ENCODE measurements around the gene DPPA5. TPM values are rescaled to one million over a fixed set of nuclear protein-coding genes. Genes with fewer than 3 reads are reported as not detected.

DPPA5 gene, protein sequence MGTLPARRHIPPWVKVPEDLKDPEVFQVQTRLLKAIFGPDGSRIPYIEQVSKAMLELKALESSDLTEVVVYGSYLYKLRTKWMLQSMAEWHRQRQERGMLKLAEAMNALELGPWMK
- not detected for polyA plus RNA-seq (2012; ENCODE audit: insufficient read length, low read depth)

DNA sequence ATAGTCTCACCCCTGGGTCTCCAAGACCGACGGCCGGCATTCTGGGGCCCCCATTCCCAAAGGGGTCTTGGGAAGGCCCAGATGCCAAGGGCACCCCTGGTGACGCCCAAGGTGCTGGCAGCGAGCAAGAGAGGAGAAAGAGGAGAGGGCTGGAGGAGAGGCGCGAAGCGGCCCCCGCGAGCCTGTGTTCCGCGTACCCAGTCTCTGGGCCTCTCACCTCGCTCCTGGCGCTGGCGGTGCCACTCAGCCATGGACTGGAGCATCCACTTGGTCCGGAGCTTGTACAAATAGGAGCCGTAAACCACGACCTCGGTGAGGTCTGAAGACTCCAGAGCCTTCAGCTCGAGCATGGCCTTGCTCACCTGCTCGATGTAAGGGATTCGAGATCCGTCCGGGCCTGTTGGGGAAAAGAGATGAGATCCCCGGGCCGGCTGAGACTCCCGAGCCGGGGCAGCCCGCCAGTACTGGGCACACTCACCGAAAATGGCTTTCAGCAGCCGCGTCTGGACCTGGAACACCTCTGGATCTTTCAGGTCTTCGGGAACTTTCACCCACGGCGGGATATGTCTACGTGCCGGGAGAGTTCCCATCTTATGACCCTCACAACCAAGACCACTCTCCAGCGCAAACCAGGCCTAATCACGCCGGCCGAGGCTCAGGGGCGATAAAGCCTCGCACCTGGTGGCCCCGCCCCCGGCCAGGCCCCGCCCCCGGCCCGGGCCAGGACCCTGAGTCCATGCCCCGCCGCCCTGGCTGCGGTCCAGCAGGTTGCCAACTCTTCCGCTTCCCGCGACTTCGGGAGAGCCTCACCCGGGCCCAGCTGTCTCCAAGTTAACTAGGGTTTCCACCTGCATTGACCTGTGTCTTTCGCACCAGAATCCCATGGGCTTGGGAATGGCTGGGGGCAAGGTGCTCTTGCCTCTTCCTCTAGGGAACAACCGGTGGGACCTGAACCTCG is at the start of gene DPPA5:
DPPA5 (minus strand) TSS at position 641 of the 958 bp plus-strand sequence; CDS start at position 590, 51 bp downstream.
- no peak for TF ChIP-seq SIN3A (IDR thresholded peaks at IDR 0.05; ENCODE audit: borderline replicate concordance, insufficient read depth, low read length)
- no peak for TF ChIP-seq FOXP2 (optimal IDR thresholded peaks at IDR 0.05; ENCODE audit: borderline replicate concordance, extremely low read depth, extremely low read length, insufficient read depth)
- TF ChIP-seq, protein P1, sequence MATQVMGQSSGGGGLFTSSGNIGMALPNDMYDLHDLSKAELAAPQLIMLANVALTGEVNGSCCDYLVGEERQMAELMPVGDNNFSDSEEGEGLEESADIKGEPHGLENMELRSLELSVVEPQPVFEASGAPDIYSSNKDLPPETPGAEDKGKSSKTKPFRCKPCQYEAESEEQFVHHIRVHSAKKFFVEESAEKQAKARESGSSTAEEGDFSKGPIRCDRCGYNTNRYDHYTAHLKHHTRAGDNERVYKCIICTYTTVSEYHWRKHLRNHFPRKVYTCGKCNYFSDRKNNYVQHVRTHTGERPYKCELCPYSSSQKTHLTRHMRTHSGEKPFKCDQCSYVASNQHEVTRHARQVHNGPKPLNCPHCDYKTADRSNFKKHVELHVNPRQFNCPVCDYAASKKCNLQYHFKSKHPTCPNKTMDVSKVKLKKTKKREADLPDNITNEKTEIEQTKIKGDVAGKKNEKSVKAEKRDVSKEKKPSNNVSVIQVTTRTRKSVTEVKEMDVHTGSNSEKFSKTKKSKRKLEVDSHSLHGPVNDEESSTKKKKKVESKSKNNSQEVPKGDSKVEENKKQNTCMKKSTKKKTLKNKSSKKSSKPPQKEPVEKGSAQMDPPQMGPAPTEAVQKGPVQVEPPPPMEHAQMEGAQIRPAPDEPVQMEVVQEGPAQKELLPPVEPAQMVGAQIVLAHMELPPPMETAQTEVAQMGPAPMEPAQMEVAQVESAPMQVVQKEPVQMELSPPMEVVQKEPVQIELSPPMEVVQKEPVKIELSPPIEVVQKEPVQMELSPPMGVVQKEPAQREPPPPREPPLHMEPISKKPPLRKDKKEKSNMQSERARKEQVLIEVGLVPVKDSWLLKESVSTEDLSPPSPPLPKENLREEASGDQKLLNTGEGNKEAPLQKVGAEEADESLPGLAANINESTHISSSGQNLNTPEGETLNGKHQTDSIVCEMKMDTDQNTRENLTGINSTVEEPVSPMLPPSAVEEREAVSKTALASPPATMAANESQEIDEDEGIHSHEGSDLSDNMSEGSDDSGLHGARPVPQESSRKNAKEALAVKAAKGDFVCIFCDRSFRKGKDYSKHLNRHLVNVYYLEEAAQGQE (IDR thresholded peaks at IDR 0.05; ENCODE audit: insufficient read depth in 1 of 2, low read depth in 2 of 2, low read length in 2 of 2), result no peak
- TF ChIP-seq TAF1 (IDR thresholded peaks at IDR 0.05; ENCODE audit: borderline replicate concordance, insufficient read depth, low read length), result no peak
- no peak for TF ChIP-seq POLR2AphosphoS5 (IDR thresholded peaks at IDR 0.05; ENCODE audit: low read depth, low read length)

DNA sequence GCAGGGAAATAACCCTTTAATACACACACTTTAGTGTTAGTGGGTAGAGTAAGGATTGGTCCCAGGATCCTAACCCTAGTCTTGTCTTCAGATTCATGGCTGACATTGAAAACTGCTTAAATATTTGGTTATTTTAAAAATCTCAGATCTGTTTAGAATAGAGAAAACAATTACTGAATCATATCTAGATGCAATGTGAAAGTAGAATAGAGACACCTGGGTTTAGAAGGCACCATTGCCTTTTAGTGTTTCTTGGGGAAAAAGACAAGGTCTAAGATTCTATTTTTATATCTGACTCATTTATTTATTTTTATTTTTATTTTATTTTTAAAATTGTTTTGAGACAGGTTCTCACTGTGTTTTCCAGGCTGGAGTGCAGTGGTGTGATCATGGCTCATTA is 46.6 kb upstream of the DPPA5 start:
- TF ChIP-seq TAF1 (IDR thresholded peaks at IDR 0.05; ENCODE audit: borderline replicate concordance, insufficient read depth, low read length) (no peak), SIN3A (IDR thresholded peaks at IDR 0.05; ENCODE audit: borderline replicate concordance, insufficient read depth, low read length) (no peak), POLR2AphosphoS5 (IDR thresholded peaks at IDR 0.05; ENCODE audit: low read depth, low read length) (no peak), FOXP2 (optimal IDR thresholded peaks at IDR 0.05; ENCODE audit: borderline replicate concordance, extremely low read depth, extremely low read length, insufficient read depth) (no peak)
- TF ChIP-seq, protein P1 (IDR thresholded peaks at IDR 0.05; ENCODE audit: insufficient read depth in 1 of 2, low read depth in 2 of 2, low read length in 2 of 2), result no peak

DNA sequence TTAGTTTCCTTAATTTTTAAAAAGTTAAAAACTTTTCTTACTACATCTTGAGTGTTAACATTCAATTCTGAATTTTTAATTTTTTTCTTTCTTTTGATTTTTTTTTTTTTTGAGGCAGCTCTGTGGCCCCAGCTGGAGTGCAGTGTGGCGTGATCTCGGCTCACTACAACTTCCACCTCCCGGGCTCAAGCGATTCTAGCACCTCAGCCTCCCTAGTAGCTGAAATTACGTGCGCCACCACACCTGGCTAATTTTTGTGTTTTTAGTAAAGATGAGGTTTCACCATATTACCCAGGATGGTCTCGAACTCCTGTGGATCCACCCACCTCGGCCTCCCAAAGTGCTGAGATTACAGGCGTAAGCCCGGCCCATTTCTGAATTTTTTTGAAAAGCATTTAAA is 41.8 kb upstream of the DPPA5 start:
- no peak for TF ChIP-seq FOXP2 (optimal IDR thresholded peaks at IDR 0.05; ENCODE audit: borderline replicate concordance, extremely low read depth, extremely low read length, insufficient read depth)
- TF ChIP-seq, protein P1 (IDR thresholded peaks at IDR 0.05; ENCODE audit: insufficient read depth in 1 of 2, low read depth in 2 of 2, low read length in 2 of 2), result no peak

DNA sequence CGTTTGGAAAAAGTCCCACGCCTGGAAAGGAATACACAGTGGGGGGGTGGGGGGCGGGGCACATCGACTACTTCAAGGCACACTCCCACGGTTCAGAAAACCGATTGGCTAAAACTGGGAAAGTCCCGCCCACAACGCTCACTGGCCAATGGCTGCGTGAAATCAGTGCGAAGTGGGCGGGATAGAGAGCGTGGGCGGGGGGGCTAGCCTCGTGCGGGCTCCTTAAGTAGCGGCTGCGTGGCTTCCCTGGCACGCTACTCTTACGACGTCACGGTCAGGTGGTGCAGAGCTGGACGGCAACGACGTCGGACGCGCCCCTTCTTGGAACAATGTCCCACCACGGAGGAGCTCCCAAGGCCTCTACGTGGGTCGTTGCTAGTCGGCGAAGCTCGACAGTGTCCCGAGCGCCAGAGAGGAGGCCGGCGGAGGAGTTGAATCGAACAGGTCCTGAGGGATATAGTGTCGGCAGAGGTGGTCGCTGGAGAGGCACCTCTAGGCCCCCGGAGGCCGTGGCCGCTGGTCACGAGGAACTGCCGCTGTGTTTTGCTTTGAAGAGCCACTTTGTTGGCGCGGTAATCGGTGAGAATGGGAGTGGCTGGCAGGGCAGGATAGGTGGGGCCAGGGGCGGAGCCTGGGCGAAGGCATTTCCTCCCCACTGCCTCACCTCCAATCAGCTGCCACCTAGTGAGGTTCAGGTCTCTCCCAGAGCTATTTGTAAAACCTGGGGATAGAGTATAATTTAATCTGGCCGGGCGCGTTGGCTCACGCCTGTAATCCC is 40.7 kb upstream of the DPPA5 start, which contains the start of gene DDX43:
DDX43 (plus strand) TSS at position 252 of the 778 bp plus-strand sequence; CDS start at position 330, 78 bp downstream.
- no peak for TF ChIP-seq SIN3A (IDR thresholded peaks at IDR 0.05; ENCODE audit: borderline replicate concordance, insufficient read depth, low read length)
- TF ChIP-seq, protein P1 (IDR thresholded peaks at IDR 0.05; ENCODE audit: insufficient read depth in 1 of 2, low read depth in 2 of 2, low read length in 2 of 2), result no peak
- no peak for TF ChIP-seq POLR2AphosphoS5 (IDR thresholded peaks at IDR 0.05; ENCODE audit: low read depth, low read length)
- TF ChIP-seq FOXP2 (optimal IDR thresholded peaks at IDR 0.05; ENCODE audit: borderline replicate concordance, extremely low read depth, extremely low read length, insufficient read depth), result no peak
- no peak for TF ChIP-seq TAF1 (IDR thresholded peaks at IDR 0.05; ENCODE audit: borderline replicate concordance, insufficient read depth, low read length)

Data from PFSK-1 (cell line).